HepG2 (cell line): ENCODE results near the gene XXYLT1. TPM values are rescaled to one million over a fixed set of nuclear protein-coding genes. Genes with fewer than 3 reads are reported as not detected.
A peak's percentile ranks its signal among the peaks of the same experiment; 100 is the strongest.

Experiments used
- CSRNP1 ChIP-seq: sonication (generic); formaldehyde crosslinking; IDR thresholded peaks from 2 replicates; pipeline ENCODE4 v1.8.1; 2023; ENCODE audit warnings: mild to moderate bottlenecking, missing genetic modification reagents
- RXRB ChIP-seq: IDR thresholded peaks from 2 replicates; pipeline ENCODE4 v1.6.1; 2016; ENCODE audit warnings: borderline replicate concordance, missing genetic modification reagents, missing compliant biosample characterization
- ZNF224 ChIP-seq: sonication (generic); formaldehyde crosslinking; IDR thresholded peaks from 2 replicates; pipeline ENCODE4 v1.5.0; 2020; ENCODE audit warnings: mild to moderate bottlenecking, missing genetic modification reagents
- ZNF281 ChIP-seq: sonication (generic); formaldehyde crosslinking; IDR thresholded peaks from 2 replicates; pipeline ENCODE4 v1.4.0; 2020; ENCODE audit warnings: missing genetic modification reagents, borderline replicate concordance
- ZNF362 ChIP-seq: sonication (generic); formaldehyde crosslinking; IDR thresholded peaks from 2 replicates; pipeline ENCODE4 v1.4.0; 2020; ENCODE audit warnings: missing genetic modification reagents, mild to moderate bottlenecking, borderline replicate concordance
- ZNF703 ChIP-seq: sonication (generic); formaldehyde crosslinking; IDR thresholded peaks from 2 replicates; pipeline ENCODE4 v1.5.1; 2020; ENCODE audit warnings: missing genetic modification reagents, mild to moderate bottlenecking, moderate library complexity, borderline replicate concordance
- ZNF784 ChIP-seq: sonication (generic); formaldehyde crosslinking; IDR thresholded peaks from 2 replicates; pipeline ENCODE4 v1.5.1; 2020; ENCODE audit warnings: missing genetic modification reagents, mild to moderate bottlenecking, borderline replicate concordance
- polyA plus RNA-seq, 8 experiments: library from polyadenylated mRNA; depleted of rRNA in 3 of 8; stranded (reverse) in 7 of 8; unstranded in 1 of 8; fragments of >200 nt; fragmentation: Illumina TruSeq in 4 of 8; extraction: Trizol in 4 of 8; gene quantifications; 2 replicates each; pipeline versions ENCODE4 v1.2.1 to v1.2.3, GENCODE V29; 2011 to 2016; ENCODE audit warnings: low read depth in 4 of 8, missing spikeins in 1 of 8, mixed read lengths in 1 of 8; ENCODE audit not compliant: insufficient read depth in 1 of 8
- total RNA-seq, 5 experiments: library from RNA; depleted of rRNA; stranded (reverse); fragments of >200 nt; fragmentation: Illumina TruSeq; extraction: Trizol; gene quantifications; 2 replicates each; pipeline ENCODE4 v1.2.3, GENCODE V29; 2016; ENCODE audit warnings: low read depth in 1 of 5

The XXYLT1 gene
- total and polyA plus RNA-seq, 2 of the 13 experiments (the other 11 are each of a cell fraction or from before 2014, with no cell fraction given) = 17.7 to 19.0 TPM

- TF ChIP-seq ZNF362 (CRISPR knock-in tag) (peak; percentile 97), ZNF703 (CRISPR knock-in tag) (peak; percentile 89; the same call in 1 of the 2 replicates), RXRB (peak; percentile 55; the same call in 1 of the 2 replicates), ZNF784 (peak; percentile 75; the same call in 1 of the 2 replicates), CSRNP1 (peak; percentile 24; the same call in 1 of the 2 replicates), ZNF281 (CRISPR knock-in tag) (0 out of 2 replicates have a peak, but pooled peaks have one; percentile 40), ZNF224 (peak; percentile 95)
Measured at GRCh38 chr3:195259475-195260279, 11.3 kb downstream of the XXYLT1 start (continued).
